ENCODE data around the gene FHOD3.
"Not testable (repeated sequence)": the region's sequence is repeated elsewhere in the genome, so short reads cannot be mapped to it uniquely, and the experiment has no call there.

FHOD3 gene

GRCh38 chr18:36680042-36680441 lies 382.5 kb downstream of the FHOD3 start:
- DNase-seq: no peak

- DNase-seq: no peak
These were observed 388.1 kb downstream of the FHOD3 start for GRCh38 chr18:36685580-36685979.

GRCh38 chr18:36688020-36688965 lies 390.8 kb downstream of the FHOD3 start:
- peak; percentile 45 for DNase-seq

GRCh38 chr18:36692371-36692770 lies 394.9 kb downstream of the FHOD3 start:
- DNase-seq: no peak

- DNase-seq: no peak
These were observed 395.4 kb downstream of the FHOD3 start for GRCh38 chr18:36692921-36693332.

- peak; percentile 95 for DNase-seq
These were observed 396.6 kb downstream of the FHOD3 start for GRCh38 chr18:36693931-36694620.

- no peak for DNase-seq
These were observed 398.3 kb downstream of the FHOD3 start for GRCh38 chr18:36695806-36696205.

GRCh38 chr18:36697905-36698304 lies 400.4 kb downstream of the FHOD3 start:
- no peak for DNase-seq

- no peak for DNase-seq
These were observed 403.4 kb downstream of the FHOD3 start for GRCh38 chr18:36700955-36701354.

- DNase-seq: no peak
These were observed 405.0 kb downstream of the FHOD3 start for GRCh38 chr18:36702401-36703013.

GRCh38 chr18:36704156-36704555 lies 406.6 kb downstream of the FHOD3 start:
- DNase-seq: no peak

GRCh38 chr18:36706134-36706881 lies 408.8 kb downstream of the FHOD3 start:
- DNase-seq: no peak

- DNase-seq: no peak
These were observed 410.9 kb downstream of the FHOD3 start for GRCh38 chr18:36708366-36708765.

- no peak for DNase-seq
These were observed 411.8 kb downstream of the FHOD3 start for GRCh38 chr18:36709315-36709714.

- DNase-seq: no peak
These were observed 413.7 kb downstream of the FHOD3 start for GRCh38 chr18:36711014-36711725.

- no peak for DNase-seq
These were observed 414.4 kb downstream of the FHOD3 start for GRCh38 chr18:36711813-36712444.

GRCh38 chr18:36714476-36714875 lies 417.0 kb downstream of the FHOD3 start:
- no peak for DNase-seq

- DNase-seq: peak; percentile 44
These were observed 420.1 kb downstream of the FHOD3 start for GRCh38 chr18:36717422-36718110.

- no peak for DNase-seq
These were observed 421.3 kb downstream of the FHOD3 start for GRCh38 chr18:36718705-36719328.

GRCh38 chr18:36719630-36720029 lies 422.1 kb downstream of the FHOD3 start:
- no peak for DNase-seq

GRCh38 chr18:36721351-36721750 lies 423.8 kb downstream of the FHOD3 start:
- DNase-seq: not testable (repeated sequence)

All from NCI-H510A (cell line).